ENCODE results near the gene PDCD1LG2.

DNA sequence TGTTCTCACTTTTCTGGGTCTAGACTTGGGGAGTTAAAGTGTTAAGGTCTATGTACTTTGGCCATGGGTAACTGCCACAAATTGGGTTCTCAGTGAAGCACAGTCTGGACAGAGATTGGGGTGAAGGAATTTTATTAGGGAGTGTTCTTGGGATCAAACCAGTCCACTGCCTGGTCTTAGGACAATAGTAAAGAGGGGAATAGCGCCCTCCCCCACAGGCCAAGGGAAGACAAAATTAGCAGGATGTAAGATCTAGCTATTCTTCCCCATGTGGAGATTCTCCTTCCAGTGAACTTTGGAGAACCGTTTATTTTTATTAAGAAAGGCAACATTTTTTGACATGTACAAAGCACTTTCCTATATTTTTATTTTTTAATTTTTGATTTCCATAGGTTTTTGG lies 100.2 kb downstream of the PDCD1LG2 start:
- TF ChIP-seq, protein P1, sequence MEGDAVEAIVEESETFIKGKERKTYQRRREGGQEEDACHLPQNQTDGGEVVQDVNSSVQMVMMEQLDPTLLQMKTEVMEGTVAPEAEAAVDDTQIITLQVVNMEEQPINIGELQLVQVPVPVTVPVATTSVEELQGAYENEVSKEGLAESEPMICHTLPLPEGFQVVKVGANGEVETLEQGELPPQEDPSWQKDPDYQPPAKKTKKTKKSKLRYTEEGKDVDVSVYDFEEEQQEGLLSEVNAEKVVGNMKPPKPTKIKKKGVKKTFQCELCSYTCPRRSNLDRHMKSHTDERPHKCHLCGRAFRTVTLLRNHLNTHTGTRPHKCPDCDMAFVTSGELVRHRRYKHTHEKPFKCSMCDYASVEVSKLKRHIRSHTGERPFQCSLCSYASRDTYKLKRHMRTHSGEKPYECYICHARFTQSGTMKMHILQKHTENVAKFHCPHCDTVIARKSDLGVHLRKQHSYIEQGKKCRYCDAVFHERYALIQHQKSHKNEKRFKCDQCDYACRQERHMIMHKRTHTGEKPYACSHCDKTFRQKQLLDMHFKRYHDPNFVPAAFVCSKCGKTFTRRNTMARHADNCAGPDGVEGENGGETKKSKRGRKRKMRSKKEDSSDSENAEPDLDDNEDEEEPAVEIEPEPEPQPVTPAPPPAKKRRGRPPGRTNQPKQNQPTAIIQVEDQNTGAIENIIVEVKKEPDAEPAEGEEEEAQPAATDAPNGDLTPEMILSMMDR (conservative IDR thresholded peaks at IDR 0.05 in 1 of 2, IDR thresholded peaks at IDR 0.05 in 1 of 2; ENCODE audit: extremely low read depth in 1 of 2, insufficient read depth in 1 of 2, low read depth in 1 of 2, low read length in 2 of 2) = no peak
- no peak for TF ChIP-seq EZH2 (IDR thresholded peaks at IDR 0.05; ENCODE audit: borderline replicate concordance, low read length)
